KOPT-K1 (cell line): ENCODE results near the gene ATAD1.
"Not testable (repeated sequence)": the region's sequence is repeated elsewhere in the genome, so short reads cannot be mapped to it uniquely, and the experiment has no call there.

Experiments used
- H3K27ac ChIP-seq: fragments of 200-600 bp; sonication (generic); 2 replicates; pipeline ENCODE4 v1.5.1; 2016; ENCODE audit warnings: antibody characterized with exemption, mild to moderate bottlenecking, low read depth, low read length; ENCODE audit not compliant: poor library complexity, severe bottlenecking
- H3K36me3 ChIP-seq: fragments of 200-600 bp; sonication (generic); 2 replicates; pipeline ENCODE4 v1.5.1; 2017; ENCODE audit warnings: antibody characterized with exemption, mild to moderate bottlenecking, low read length, moderate library complexity; ENCODE audit not compliant: insufficient read depth
- H3K9me3 ChIP-seq: fragments of 200-600 bp; sonication (generic); 2 replicates; pipeline ENCODE4 v1.5.1; 2017; ENCODE audit warnings: antibody characterized with exemption, low read length, mild to moderate bottlenecking; ENCODE audit not compliant: insufficient read depth, poor library complexity, severe bottlenecking

ATAD1 gene

GRCh38 chr10:87836098-87836497 lies 18.1 kb upstream of the ATAD1 start:
- no peaks in the 10 kb centered on the region for H3K36me3 ChIP-seq
- H3K9me3 ChIP-seq, result no peaks in the 10 kb centered on the region
- H3K27ac ChIP-seq, result no peak overlapping the region

DNA sequence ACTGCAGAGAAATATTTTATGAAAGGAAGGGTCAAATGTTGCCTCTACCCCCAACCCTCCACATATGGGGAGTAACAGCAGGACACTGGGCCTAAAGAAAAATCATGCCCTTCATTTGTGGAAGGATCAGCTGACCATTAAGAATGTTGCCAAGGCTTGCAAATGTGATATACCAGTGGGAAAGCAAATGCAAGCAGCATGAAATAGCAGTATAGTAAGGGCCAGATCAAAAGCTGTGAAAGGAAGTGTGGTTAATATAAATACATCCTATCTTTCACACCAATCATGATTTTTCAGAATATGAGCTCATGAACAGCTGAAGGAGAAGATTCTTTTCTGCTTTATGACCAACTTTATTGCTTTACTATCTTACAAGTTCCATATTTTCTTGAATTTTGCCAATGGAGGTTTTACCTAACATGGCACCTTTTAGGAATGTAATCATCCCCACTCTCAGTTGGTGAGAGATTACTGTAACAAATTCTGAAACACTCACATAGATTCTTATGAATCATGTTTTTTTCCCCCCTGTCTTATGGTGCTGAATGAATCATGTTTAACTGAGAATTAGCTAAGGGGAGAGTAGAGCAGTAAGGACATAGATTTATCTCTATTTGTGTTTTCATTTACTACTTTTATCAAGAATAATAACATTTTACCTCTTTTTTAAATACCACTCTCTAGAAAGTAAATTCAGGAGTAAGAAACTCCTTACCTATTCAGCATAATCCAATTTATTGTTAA lies 12.1 kb upstream of the ATAD1 start:
- H3K27ac ChIP-seq, result no peak overlapping the region
- no peaks in the 10 kb centered on the region for H3K36me3 ChIP-seq
- H3K9me3 ChIP-seq, result no peaks in the 10 kb centered on the region

- not testable (repeated sequence) for H3K9me3 ChIP-seq, H3K36me3 ChIP-seq, H3K27ac ChIP-seq
These were observed 11.0 kb upstream of the ATAD1 start for GRCh38 chr10:87829051-87829450.

DNA sequence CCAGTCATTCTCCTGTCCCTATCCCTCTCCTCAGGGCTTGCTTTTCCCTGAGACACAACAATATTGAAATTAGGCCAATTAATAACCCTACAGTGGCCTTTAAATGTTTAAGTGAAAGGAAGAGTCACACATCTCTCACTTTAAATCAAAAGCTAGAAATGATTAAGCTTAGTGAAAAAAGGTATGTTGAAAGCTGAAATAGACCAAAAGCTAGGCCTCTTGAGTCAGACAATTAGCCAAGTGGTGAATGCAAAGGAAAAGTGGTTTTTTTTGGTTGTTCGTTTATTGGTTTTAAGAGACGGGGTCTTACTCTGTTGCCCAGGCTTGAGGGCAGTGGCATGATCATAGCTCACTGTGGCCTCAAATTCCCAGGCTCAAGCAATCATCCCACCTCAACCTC lies 9.7 kb upstream of the ATAD1 start:
- Histone ChIP-seq H3K36me3 (no peaks in the 10 kb centered on the region), H3K9me3 (no peaks in the 10 kb centered on the region), H3K27ac (no peak overlapping the region)

DNA sequence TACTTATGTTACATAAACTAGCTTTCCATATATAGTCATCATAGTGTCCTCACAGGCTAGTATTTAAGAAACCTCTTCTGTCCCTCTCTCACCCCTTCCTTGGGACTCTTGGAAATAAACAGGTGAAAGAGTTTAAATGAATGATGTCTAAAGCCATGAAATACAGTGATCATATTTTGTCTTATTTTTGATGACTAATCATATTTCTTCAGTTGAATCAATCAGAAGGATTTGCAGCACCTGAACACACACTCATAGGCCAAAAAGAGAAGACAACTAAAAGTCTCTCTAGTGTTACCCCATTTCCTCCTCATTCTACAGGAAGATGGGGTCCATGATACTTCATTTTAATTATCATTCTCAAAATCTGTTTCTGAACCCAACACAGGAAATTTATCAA lies 8.6 kb upstream of the ATAD1 start:
- Histone ChIP-seq H3K27ac (no peak overlapping the region), H3K9me3 (no peaks in the 10 kb centered on the region), H3K36me3 (no peaks in the 10 kb centered on the region)

DNA sequence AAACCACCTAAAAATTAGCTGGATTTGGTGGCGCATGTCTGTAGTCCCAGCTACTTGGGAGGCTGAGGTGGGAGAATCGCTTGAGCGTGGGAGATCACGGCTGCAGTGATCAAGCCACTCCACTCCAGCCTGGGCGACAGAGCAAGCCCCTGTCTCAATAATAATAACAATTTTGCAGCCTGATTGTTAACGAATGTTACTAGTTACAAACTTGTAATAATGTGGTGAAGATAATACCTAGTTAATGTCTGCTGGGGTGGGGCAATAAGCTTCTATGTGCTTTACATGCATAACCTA lies 1.2 kb upstream of the ATAD1 start:
- Histone ChIP-seq H3K27ac (peak overlapping the region; percentile 95), H3K9me3 (no peaks in the 10 kb centered on the region), H3K36me3 (peaks cover 4% of the 10 kb centered on the region; the same call in 1 of the 2 replicates)

DNA sequence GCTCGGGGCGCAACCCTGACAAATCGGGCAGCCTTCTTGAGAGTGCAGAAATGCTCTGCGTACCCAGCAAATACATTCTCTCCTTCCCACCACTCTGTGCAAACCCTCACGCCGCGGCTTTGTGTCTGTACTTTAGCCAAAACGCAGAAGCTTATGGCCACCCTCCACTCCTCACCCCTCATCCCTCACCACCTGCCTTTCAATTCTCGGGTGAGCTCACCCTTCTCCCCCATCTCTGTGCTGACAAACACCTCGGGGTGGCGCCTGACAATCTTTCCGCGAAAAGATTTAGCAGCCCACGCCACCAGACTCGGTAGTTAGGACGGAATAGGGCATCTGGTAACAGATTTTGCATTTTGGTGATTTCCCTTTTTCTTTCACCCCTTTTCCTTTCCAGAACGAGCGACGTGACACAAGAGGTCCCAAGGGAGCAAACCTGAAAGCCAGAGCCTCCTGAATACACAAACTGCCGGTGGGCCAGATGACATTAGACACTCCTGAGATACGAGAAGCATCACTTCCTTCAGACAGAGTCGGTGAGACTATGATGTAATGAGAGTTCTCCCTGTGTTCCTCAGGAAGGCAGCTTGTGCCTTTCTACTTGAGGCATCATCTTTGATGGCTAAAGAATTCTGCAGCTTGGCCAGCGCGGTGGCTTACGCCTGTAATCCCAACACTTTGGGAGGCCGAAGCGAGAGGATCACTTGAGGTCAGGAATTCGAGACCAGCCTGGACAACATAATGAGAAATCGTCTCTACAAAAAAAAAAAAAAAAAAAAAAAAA lies 671 bp upstream of the ATAD1 start:
- H3K27ac ChIP-seq, result peak overlapping the region; percentile 95

GRCh38 chr10:87816898-87817608 lies 973 bp downstream of the ATAD1 start:
- H3K27ac ChIP-seq, result peak overlapping the region; percentile 95
- no peaks in the 10 kb centered on the region for H3K9me3 ChIP-seq
- peaks cover 24% of the 10 kb centered on the region for H3K36me3 ChIP-seq

More for the DNA sequence above, 671 bp upstream of the ATAD1 start:
- H3K9me3 ChIP-seq, result no peaks in the 10 kb centered on the region
- H3K36me3 ChIP-seq, result peaks cover 9% of the 10 kb centered on the region; the same call in 1 of the 2 replicates

- Histone ChIP-seq H3K9me3 (no peaks in the 10 kb centered on the region), H3K27ac (peak overlapping the region; percentile 95), H3K36me3 (peaks cover 32% of the 10 kb centered on the region)
These were observed 1.7 kb downstream of the ATAD1 start for GRCh38 chr10:87816163-87816897.

DNA sequence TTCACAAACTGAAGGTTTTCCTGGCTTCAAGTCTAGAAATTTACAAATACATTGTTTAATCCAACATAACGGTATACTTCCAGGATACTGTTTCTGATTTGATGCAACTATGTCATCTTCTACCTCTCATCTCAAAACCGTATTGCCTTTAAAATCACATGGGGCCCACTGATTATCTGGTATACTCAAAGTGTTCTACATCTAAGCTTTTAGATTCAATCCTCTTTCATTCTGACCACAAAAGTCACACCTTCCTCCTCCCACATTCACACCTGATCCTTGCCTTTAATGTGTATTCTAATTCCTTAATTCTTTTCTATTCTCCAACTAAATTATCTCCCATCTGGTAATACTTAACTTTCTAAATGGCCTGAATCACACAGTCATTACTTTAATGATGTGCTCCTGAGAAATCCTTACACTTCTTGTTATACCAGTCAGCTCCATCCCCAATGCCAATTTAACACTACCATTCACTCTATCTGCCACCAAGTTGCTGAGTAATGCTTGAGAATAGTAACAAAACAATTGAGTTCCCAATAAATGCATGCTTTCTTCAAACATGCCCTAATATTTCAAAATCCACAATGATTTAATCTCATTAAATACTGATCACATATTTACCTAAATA lies 13.0 kb downstream of the ATAD1 start:
- H3K36me3 ChIP-seq, result peaks cover 99% of the 10 kb centered on the region
- peaks cover 83% of the 10 kb centered on the region for H3K9me3 ChIP-seq

GRCh38 chr10:87803831-87804230 lies 14.2 kb downstream of the ATAD1 start:
- peaks cover 93% of the 10 kb centered on the region for H3K9me3 ChIP-seq
- no peak overlapping the region for H3K27ac ChIP-seq
- peaks cover 100% of the 10 kb centered on the region for H3K36me3 ChIP-seq

More for the DNA sequence above, 13.0 kb downstream of the ATAD1 start:
- H3K27ac ChIP-seq, result no peak overlapping the region

- no peak overlapping the region for H3K27ac ChIP-seq
- H3K9me3 ChIP-seq, result peaks cover 90% of the 10 kb centered on the region
- H3K36me3 ChIP-seq, result peaks cover 100% of the 10 kb centered on the region
These were observed 14.7 kb downstream of the ATAD1 start for GRCh38 chr10:87803328-87803727.

DNA sequence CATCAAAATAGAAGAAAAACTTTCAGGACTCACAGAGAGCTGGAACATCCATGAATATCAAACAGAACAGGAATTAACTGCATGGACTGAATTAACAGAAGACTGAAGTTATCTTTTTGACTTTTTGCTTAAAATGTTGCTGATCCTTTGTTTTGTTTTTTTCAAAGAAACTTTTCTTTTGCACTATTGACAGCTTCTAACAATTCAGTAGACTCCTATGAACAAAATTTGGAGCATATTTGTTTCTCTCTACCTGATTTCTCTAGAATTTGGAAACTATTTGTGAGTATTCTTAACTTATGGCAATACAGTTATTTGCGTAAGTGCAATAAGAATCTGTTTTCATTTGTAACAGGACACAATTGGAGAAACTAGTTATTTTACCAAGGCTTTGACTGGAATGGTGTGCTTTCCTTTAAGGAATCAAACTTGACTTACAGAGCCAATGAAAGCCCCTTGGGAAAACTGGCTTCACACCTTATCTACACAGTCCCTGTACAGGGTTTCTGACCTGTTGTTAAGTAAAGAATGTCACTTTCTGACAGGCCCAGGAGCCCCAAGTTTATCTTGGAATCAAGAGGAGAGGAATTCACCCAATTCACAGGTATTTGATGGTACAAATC lies 16.1 kb downstream of the ATAD1 start:
- H3K36me3 ChIP-seq, result peaks cover 100% of the 10 kb centered on the region
- not testable (repeated sequence) for H3K27ac ChIP-seq
- peaks cover 79% of the 10 kb centered on the region for H3K9me3 ChIP-seq

GRCh38 chr10:87799860-87800259 lies 18.2 kb downstream of the ATAD1 start:
- H3K36me3 ChIP-seq, result peaks cover 100% of the 10 kb centered on the region
- H3K27ac ChIP-seq, result no peak overlapping the region
- peaks cover 58% of the 10 kb centered on the region for H3K9me3 ChIP-seq
